Hair follicle dermal papilla cell (primary cell): Measurements from ENCODE around the gene NEBL. TPM values are rescaled to one million over a fixed set of nuclear protein-coding genes. Genes with fewer than 3 reads are reported as not detected.

Experiments used
- small RNA-seq: library from RNA; depleted of rRNA; stranded (forward); fragments of <200 nt; gene quantifications from one replicate; pipeline ENCODE3, GENCODE V24; 2012
- total RNA-seq: library from RNA; depleted of rRNA; stranded (reverse); fragments of >200 nt; gene quantifications from 2 replicates; pipeline ENCODE4 v1.2.3, GENCODE V29; 2012

The NEBL gene, protein sequence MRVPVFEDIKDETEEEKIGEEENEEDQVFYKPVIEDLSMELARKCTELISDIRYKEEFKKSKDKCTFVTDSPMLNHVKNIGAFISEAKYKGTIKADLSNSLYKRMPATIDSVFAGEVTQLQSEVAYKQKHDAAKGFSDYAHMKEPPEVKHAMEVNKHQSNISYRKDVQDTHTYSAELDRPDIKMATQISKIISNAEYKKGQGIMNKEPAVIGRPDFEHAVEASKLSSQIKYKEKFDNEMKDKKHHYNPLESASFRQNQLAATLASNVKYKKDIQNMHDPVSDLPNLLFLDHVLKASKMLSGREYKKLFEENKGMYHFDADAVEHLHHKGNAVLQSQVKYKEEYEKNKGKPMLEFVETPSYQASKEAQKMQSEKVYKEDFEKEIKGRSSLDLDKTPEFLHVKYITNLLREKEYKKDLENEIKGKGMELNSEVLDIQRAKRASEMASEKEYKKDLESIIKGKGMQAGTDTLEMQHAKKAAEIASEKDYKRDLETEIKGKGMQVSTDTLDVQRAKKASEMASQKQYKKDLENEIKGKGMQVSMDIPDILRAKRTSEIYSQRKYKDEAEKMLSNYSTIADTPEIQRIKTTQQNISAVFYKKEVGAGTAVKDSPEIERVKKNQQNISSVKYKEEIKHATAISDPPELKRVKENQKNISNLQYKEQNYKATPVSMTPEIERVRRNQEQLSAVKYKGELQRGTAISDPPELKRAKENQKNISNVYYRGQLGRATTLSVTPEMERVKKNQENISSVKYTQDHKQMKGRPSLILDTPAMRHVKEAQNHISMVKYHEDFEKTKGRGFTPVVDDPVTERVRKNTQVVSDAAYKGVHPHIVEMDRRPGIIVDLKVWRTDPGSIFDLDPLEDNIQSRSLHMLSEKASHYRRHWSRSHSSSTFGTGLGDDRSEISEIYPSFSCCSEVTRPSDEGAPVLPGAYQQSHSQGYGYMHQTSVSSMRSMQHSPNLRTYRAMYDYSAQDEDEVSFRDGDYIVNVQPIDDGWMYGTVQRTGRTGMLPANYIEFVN
- total RNA-seq, result not detected in 2 replicates

DNA sequence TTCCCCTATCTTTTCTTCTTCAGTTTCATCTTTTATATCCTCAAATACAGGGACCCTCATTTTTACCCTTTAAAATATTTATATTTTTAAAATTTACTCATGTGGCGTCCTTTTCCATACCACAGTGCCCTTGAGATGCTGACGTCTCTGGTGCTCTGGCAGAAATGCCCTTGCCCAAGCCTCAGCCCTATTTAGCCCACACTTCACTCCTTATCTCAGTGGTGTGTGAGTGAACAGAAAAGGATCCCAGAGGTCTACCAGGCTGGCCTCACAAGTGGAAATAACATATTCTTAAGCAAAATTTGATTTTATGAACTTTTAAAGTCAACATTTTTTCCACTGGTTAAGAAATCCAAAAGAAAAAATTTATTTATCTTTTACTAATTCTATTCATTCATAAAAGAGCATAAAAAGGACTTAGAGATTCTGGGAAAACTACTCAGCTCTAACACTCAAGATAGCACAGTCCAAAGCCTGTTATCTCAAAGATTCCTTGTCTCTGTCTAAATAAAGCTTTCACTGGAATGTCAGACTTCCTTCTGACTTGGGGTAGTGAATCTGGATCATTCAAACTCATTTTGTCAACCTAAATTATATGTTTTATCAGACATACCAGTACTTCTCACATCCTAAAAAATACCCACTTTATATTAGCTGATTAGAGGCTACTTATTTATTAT, at the start of gene NEBL:
NEBL (minus strand) TSS at position 166 of the 680 bp plus-strand sequence; CDS start at position 60, 106 bp downstream.

Small RNA genes lying within 50 kb of the gene (small RNA-seq; reads per million reads assigned to genes)
- gene AL157398.1, result not detected
- gene MTND1P21, result not detected
